ENCODE measurements around the gene PSG5. TPM values are rescaled to one million over a fixed set of nuclear protein-coding genes. Genes with fewer than 3 reads are reported as not detected.
"Not testable (repeated sequence)": the region's sequence is repeated elsewhere in the genome, so short reads cannot be mapped to it uniquely, and the experiment has no call there.

Gene PSG5
- polyA plus RNA-seq, 1 donor = not detected

DNA sequence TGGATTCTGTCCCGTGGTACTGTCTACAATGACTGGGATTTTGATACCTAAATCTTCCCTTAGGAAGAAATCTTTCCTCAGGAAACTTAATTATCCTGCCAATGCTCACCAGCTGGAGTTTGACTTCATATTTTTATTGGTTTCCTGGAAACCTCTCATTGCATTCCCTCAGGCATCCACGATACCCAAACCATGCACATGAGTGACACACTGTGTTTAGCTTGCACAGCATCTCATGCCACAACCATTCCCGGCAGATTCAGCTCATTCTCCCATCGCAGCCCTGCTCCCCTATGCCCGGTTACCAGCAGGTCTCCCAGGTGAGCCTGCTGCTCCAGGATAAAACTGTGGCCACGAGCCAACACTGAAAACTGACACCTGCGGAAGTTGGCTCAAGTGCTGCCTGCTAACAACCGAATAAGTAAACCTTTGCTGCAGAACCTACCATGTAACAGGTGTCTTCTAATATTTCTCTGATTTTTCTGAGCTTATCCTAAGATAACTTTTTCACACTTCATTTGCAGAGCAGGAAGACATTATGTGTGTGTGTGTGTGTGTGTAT, 55.0 kb downstream of the PSG5 start:
- H3K27ac ChIP-seq (ENCODE audit: low read length); H3K4me1 ChIP-seq (ENCODE audit: control insufficient read depth, insufficient read depth, low read length); H3K36me3 ChIP-seq (ENCODE audit: control insufficient read depth, insufficient read depth, low read length); H3K9me3 ChIP-seq (ENCODE audit: control insufficient read depth, low read depth, low read length); DNase-seq; H3K4me3 ChIP-seq (ENCODE audit: low read length); H3K27me3 ChIP-seq (ENCODE audit: control insufficient read depth, insufficient read depth, low read length): not testable (repeated sequence)
- WGBS (ENCODE audit: insufficient coverage, low lambda C conversion rate) = no CpG with 5 or more reads among the region's 8 CpGs

DNA sequence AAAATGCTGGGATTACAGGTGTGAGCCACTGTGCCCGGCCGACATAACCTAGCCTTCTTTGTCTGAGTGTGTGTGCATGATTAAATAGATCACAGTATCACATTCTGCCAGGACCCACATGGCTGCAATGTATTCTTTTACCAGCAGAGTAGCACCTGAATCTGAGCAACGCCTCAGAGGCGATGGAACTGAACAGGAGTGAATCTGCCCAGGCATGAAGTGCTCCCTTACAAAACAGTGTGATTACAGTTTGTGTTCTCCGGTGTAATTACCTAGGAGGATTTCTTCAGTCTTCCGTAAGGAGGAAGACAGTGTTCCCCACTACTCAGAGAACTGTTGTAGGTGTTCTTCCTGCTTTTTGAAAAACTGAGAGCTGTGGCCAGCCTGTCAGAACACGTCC, 57.1 kb downstream of the PSG5 start:
- H3K27me3 ChIP-seq (ENCODE audit: control insufficient read depth, insufficient read depth, low read length); H3K9me3 ChIP-seq (ENCODE audit: control insufficient read depth, low read depth, low read length); H3K4me3 ChIP-seq (ENCODE audit: low read length); H3K36me3 ChIP-seq (ENCODE audit: control insufficient read depth, insufficient read depth, low read length); H3K27ac ChIP-seq (ENCODE audit: low read length); DNase-seq; H3K4me1 ChIP-seq (ENCODE audit: control insufficient read depth, insufficient read depth, low read length): not testable (repeated sequence)
- 100% methylated on average over 1 of the region's 7 CpGs for WGBS (ENCODE audit: insufficient coverage, low lambda C conversion rate)

DNA sequence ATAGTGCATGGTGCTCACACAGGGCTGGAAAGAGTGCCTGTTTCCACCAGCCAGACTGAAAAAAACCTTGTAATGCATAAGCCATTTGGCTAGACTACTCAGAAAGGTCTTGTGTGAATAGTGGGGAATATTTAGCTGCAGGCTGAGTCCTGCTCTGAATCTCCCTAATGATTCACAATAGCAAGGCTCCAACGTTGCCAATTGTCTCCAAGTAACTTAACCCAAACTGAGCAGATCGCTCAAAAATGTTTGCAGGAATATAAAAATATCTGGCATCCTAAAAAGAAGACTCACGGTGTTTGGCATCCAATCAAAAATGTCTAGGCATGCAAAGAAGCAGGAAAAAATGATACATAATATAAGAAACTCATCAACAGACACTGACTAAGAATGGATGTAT, 59.0 kb downstream of the PSG5 start:
- H3K36me3 ChIP-seq (ENCODE audit: control insufficient read depth, insufficient read depth, low read length); DNase-seq; H3K9me3 ChIP-seq (ENCODE audit: control insufficient read depth, low read depth, low read length); H3K4me1 ChIP-seq (ENCODE audit: control insufficient read depth, insufficient read depth, low read length); H3K27me3 ChIP-seq (ENCODE audit: control insufficient read depth, insufficient read depth, low read length); H3K27ac ChIP-seq (ENCODE audit: low read length); H3K4me3 ChIP-seq (ENCODE audit: low read length): not testable (repeated sequence)
- WGBS (ENCODE audit: insufficient coverage, low lambda C conversion rate) = 80% methylated on average over 1 of the region's 3 CpGs

DNA sequence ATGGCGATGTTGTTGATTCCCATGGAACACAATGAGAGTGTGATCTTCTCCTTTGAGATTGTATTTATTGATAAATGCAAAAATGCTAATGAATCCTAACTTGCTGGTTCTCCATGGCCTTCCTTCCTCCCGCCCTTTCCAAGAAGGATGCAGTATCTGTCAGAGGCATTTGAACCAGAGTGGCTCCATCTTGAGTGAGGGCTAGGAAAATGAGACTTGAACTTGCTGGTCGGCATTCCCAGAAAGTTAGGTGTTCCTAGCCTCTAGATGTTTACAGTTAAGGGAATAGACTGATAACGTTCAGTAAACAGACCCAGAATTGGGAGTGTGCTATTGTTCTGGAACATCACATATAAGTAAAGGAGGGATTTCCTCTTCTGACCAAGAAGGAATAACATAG, 59.6 kb downstream of the PSG5 start:
- Histone ChIP-seq H3K27me3 (ENCODE audit: control insufficient read depth, insufficient read depth, low read length) (no peaks in the 10 kb centered on the region), H3K9me3 (ENCODE audit: control insufficient read depth, low read depth, low read length) (no peaks in the 10 kb centered on the region), H3K4me1 (ENCODE audit: control insufficient read depth, insufficient read depth, low read length) (no peaks in the 10 kb centered on the region), H3K36me3 (ENCODE audit: control insufficient read depth, insufficient read depth, low read length) (no peaks in the 10 kb centered on the region), H3K4me3 (ENCODE audit: low read length) (no peak overlapping the region), H3K27ac (ENCODE audit: low read length) (no peak overlapping the region)
- DNase-seq = no peak
- WGBS (ENCODE audit: insufficient coverage, low lambda C conversion rate) = 83% methylated on average over 1 of the region's 4 CpGs

DNA sequence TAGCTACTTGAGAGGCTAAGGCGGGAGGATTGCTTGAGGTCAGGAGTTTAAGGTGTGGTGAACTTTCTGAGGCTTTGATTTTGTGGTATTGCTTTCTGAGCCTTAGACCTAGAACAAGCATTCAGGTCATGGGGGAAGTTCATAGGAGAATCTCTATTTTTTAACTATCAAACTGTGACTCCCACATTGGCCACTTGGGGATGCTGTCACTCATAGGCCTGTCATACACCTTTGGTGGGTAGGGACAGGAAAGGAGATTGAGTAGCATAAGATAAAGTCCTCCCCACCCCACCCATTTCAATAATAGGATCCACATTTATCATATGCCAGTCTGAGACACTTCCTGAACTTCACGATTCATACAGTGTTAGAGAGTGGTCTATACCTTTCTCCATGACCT, 62.0 kb downstream of the PSG5 start:
- Histone ChIP-seq H3K27me3 (ENCODE audit: control insufficient read depth, insufficient read depth, low read length) (no peaks in the 10 kb centered on the region), H3K4me1 (ENCODE audit: control insufficient read depth, insufficient read depth, low read length) (no peaks in the 10 kb centered on the region), H3K4me3 (ENCODE audit: low read length) (no peak overlapping the region), H3K27ac (ENCODE audit: low read length) (no peak overlapping the region), H3K9me3 (ENCODE audit: control insufficient read depth, low read depth, low read length) (no peaks in the 10 kb centered on the region), H3K36me3 (ENCODE audit: control insufficient read depth, insufficient read depth, low read length) (no peaks in the 10 kb centered on the region)
- no peak for DNase-seq
- no CpG with 5 or more reads among the region's 2 CpGs for WGBS (ENCODE audit: insufficient coverage, low lambda C conversion rate)

DNA sequence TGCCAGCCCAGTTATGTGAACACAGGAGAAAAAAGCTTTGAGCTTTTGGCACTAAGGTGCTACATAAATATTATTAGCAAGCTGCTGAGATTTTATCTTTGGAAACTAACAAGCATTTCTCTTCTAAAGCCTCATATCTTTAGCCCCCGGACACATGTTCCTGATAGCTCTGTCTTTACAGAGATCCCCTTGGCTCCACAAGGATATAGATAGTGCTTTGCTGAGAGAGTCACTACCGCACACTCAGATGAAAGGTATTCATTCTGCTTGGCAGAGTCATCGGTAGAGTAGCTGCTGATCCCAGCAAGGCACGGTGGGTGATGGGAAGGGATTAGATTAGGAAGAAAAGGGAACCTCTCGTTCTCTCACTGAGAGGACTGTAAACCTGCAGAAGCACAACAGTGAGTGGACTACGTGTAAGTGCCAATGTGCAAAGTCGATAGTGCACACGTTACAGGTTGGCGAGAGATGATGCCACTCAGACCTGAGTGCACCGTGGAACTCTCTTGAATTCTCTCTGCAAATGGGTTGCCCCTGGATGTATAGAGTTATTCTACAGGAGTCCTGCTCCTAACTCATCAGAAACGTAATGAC, 65.8 kb downstream of the PSG5 start:
- not testable (repeated sequence) for H3K36me3 ChIP-seq (ENCODE audit: control insufficient read depth, insufficient read depth, low read length); H3K9me3 ChIP-seq (ENCODE audit: control insufficient read depth, low read depth, low read length); H3K4me3 ChIP-seq (ENCODE audit: low read length); H3K27ac ChIP-seq (ENCODE audit: low read length); H3K4me1 ChIP-seq (ENCODE audit: control insufficient read depth, insufficient read depth, low read length); H3K27me3 ChIP-seq (ENCODE audit: control insufficient read depth, insufficient read depth, low read length); DNase-seq
- WGBS (ENCODE audit: insufficient coverage, low lambda C conversion rate) = no CpG with 5 or more reads among the region's 11 CpGs

DNA sequence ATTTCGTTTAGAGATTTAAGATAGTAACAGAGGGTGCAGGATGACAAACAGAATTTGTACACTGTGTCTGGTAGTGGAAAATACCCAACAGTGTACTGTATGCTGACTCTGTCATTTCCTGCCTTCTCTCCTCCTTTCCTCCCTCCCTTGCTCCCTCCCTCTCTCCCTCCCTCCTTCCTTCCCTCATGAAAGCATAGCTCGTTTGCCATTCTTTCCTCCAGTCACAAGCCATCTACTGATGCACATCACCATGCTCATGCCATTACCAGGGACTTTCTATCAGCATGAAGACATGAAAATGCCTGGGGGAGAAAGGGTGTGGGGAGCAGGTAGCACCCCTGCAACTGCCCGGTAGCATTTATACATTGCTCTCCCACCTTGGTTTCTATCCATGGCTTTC, 66.8 kb downstream of the PSG5 start:
- H3K27ac ChIP-seq (ENCODE audit: low read length); H3K4me3 ChIP-seq (ENCODE audit: low read length); H3K36me3 ChIP-seq (ENCODE audit: control insufficient read depth, insufficient read depth, low read length); H3K9me3 ChIP-seq (ENCODE audit: control insufficient read depth, low read depth, low read length); H3K27me3 ChIP-seq (ENCODE audit: control insufficient read depth, insufficient read depth, low read length); H3K4me1 ChIP-seq (ENCODE audit: control insufficient read depth, insufficient read depth, low read length); DNase-seq: not testable (repeated sequence)
- WGBS (ENCODE audit: insufficient coverage, low lambda C conversion rate) = 38% methylated on average over 1 of the region's 3 CpGs

Other genes with a start within 250 kb of the PSG5 start
- not detected for gene PSG7, start 249.3 kb downstream of the PSG5 start, polyA plus RNA-seq
- gene PSG11, start 160.1 kb downstream of the PSG5 start, polyA plus RNA-seq = not detected
- gene PSG2, start 103.8 kb downstream of the PSG5 start, polyA plus RNA-seq = not detected
- not detected for gene PSG4, start 19.1 kb upstream of the PSG5 start, polyA plus RNA-seq
- not detected for gene PSG9, start 83.0 kb upstream of the PSG5 start, polyA plus RNA-seq
- 0.43 TPM for gene CD177, start 167.2 kb upstream of the PSG5 start, polyA plus RNA-seq
- not detected for gene TEX101, start 228.4 kb upstream of the PSG5 start, polyA plus RNA-seq